LNCaP clone FGC (cell line): Measurements from ENCODE around the gene ATP8A2.

Source experiments
- DNase-seq: peaks from one replicate; pipeline ENCODE4 v3.0.0-alpha.2; 2011; ENCODE audit warnings: low read depth
- H3K4me3 ChIP-seq: 2 replicates; pipeline ENCODE4 v1.5.1; 2011; ENCODE audit warnings: mild to moderate bottlenecking, low read depth, low read length, control low read depth
- TF ChIP-seq, protein P1 (sequence below): IDR thresholded peaks from 2 replicates; pipeline ENCODE4 v1.5.1; 2012; ENCODE audit warnings: mild to moderate bottlenecking; ENCODE audit not compliant: control insufficient read depth, insufficient read depth; ENCODE audit errors: extremely low read depth

Gene ATP8A2

DNA sequence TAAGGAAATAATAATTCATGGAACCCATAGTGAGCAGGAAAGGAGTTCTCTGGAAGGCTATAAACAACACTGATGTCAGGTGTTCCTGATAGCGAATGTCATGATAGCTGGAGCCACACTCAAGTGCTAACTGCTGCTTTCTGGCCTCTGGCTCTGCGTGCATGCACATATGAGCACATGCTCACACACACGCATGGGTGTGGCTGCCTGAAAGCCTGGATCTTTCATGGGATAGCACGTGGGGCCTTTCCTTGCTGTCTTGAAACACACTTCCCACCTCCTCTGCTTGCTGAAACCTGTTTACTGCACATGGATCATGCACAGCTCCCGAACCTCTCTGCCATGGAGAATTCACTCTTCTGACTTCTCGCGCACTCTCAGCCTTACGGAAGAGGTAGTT, 207.4 kb downstream of the ATP8A2 start:
- TF ChIP-seq, protein P1, sequence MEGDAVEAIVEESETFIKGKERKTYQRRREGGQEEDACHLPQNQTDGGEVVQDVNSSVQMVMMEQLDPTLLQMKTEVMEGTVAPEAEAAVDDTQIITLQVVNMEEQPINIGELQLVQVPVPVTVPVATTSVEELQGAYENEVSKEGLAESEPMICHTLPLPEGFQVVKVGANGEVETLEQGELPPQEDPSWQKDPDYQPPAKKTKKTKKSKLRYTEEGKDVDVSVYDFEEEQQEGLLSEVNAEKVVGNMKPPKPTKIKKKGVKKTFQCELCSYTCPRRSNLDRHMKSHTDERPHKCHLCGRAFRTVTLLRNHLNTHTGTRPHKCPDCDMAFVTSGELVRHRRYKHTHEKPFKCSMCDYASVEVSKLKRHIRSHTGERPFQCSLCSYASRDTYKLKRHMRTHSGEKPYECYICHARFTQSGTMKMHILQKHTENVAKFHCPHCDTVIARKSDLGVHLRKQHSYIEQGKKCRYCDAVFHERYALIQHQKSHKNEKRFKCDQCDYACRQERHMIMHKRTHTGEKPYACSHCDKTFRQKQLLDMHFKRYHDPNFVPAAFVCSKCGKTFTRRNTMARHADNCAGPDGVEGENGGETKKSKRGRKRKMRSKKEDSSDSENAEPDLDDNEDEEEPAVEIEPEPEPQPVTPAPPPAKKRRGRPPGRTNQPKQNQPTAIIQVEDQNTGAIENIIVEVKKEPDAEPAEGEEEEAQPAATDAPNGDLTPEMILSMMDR = no peak
- no peak for DNase-seq
- H3K4me3 ChIP-seq = no peak overlapping the region

DNA sequence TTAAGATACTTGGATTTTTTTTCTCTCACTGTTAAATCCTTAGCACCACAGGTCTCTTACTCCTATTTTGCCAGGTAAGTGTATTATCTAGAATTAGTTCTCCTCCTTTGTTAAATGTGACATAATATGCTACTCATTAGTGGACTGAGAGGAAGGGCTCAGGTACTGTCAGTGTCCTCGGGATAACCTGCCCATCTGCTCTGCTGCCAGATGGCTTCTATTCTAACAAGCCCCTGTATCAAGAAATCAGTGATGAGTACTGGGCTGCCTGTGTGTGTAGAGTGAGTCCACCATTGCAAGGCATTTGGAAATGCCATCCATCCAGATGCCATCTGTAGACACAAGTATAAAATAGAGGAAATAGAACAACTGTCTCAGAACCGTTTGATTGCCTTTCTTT, 209.6 kb downstream of the ATP8A2 start:
- TF ChIP-seq, protein P1 = no peak
- no peak for DNase-seq
- H3K4me3 ChIP-seq = no peak overlapping the region

DNA sequence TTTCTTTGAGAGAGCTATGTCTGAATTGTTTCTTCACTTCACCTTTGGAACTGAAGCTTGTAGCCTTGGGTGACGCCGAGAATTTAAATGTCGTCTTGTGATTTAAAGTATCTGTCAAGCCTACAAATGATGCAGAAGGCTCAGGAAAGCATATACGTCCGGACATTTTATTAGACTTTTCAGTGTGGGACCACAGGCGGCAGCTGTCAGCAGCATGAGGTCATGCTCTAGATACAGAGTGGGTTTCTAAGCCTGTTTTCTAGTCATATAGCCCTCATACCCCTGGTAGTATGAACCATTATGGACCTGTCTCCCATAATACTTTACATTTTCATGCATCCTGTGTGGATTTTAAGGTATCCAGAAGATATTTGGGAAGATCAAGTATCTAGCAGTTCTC, 212.3 kb downstream of the ATP8A2 start:
- no peak overlapping the region for H3K4me3 ChIP-seq
- TF ChIP-seq, protein P1 = no peak
- no peak for DNase-seq

DNA sequence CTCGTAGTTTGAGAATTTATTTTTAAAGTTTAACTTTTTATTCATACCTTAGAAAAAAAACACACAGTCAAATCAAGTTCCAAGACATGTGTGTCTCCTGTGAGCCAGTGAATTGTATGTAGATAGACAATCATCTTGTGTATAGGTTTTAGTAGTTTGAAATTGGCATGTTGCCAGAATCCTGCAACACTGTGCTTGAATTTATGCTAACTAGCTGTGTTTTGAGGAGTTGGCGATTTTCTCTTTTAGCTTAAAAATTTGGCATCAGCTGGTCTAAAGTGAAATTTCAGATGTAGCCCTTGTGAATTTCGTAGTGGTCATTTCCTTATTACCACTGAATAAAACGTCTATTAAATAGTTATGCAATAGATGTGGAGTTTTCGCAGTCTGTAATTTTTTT, 213.2 kb downstream of the ATP8A2 start:
- TF ChIP-seq, protein P1 = no peak
- H3K4me3 ChIP-seq = no peak overlapping the region
- DNase-seq = no peak

DNA sequence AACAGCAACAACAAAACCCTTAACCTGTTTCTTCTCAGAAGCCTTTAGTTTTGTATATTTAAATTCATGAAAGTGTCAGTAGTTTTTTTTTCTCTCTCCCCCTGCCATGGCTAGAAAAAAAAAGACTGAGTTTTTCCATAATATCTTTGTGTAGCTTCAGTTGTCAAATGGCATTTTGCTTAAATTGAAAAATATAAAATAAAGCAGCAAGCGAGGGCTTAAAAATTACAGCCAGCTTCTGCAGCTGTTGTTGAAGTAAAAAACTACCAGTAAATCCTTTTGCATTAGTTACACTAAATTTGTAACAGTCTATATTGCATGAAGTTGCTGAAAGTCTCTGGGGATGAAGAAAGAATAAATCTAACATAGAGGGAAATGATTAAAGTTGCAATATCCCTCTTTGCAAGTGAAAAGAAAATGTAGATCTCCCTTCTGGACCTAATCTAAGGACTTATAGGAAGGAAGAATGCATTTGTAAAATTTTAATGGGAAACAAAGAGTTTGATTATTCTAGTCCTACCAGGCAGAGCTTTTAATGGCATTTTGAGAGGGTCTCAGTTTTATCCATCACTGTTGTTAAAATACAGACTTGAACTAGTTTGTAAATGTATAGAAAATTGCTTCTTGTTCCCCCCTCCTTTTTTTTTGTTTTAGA, 215.7 kb downstream of the ATP8A2 start:
- DNase-seq = no peak
- no peak overlapping the region for H3K4me3 ChIP-seq
- TF ChIP-seq, protein P1 = no peak

DNA sequence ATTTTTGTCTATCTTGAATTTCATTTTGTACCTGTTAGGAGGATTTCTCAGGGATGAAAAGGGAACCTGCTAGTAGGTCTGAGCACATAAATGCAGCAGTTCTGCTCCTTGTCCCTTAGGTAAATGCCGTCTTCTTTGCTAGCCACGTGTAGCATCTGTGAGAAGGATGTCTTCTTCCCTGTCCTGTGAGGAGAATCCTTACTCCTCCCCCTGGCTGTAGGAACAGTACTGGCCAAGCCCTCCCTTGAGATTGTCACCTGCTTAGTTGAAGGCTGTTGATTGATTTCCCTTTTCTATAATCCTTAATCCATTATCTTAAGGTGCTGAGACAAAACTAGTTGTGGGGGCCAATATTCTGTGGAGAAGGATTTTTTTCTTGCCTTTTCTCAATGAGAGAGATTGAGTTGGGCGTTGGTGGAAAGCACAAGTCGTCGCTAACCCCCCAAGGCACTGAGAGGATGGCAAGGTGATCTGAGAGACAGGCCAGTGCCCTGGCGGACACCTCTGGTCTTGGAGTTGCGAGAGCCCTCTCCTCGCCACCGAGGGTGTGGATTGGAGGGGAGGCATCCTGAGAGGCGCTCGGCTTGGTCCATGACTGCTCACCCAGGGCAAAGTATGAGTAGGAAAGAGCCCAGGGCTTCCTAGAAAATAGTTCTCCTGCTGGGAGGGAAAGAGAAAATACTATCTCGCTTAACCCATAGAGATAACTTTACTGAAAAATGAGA, 216.7 kb downstream of the ATP8A2 start:
- TF ChIP-seq, protein P1 = no peak
- no peak overlapping the region for H3K4me3 ChIP-seq
- no peak for DNase-seq
